Keratinocyte (primary cell): ENCODE results near the gene SUSD3. TPM values are rescaled to one million over a fixed set of nuclear protein-coding genes. Genes with fewer than 3 reads are reported as not detected.

Source experiments
- DNase-seq: peaks from one replicate; pipeline ENCODE4 v3.0.0-alpha.2; 2011; ENCODE audit warnings: low read depth, missing footprints, low spot score
- FAIRE-seq: peaks from 2 replicates; lab custom pipeline; 2011; peaks lifted over from hg19 to GRCh38; lab: Jason Lieb, UNC
- H2AFZ ChIP-seq: 2 replicates; pipeline ENCODE4 v1.6.0; 2012; ENCODE audit warnings: low read length, control low read depth, inconsistent platforms; ENCODE audit not compliant: control insufficient read depth
- H3K27ac ChIP-seq: 2 replicates; pipeline ENCODE4 v1.5.1; 2011; ENCODE audit warnings: low read length; ENCODE audit not compliant: control insufficient read depth, insufficient read depth
- H3K27me3 ChIP-seq: 3 replicates; pipeline ENCODE4 v1.6.0; 2011; ENCODE audit warnings: low read length; ENCODE audit not compliant: control insufficient read depth, insufficient read depth; ENCODE audit errors: extremely low read depth
- H3K36me3 ChIP-seq, 2 experiments: 2 replicates in 1 of 2; 3 replicates in 1 of 2; pipeline ENCODE4 v1.5.1; 2011; ENCODE audit warnings: low read length in 2 of 2, mild to moderate bottlenecking in 1 of 2; ENCODE audit not compliant: control insufficient read depth in 2 of 2, insufficient read depth in 2 of 2; ENCODE audit errors: extremely low read depth in 1 of 2
- H3K4me1 ChIP-seq: 3 replicates; pipeline ENCODE4 v1.5.1; 2011; ENCODE audit warnings: low read length; ENCODE audit not compliant: control insufficient read depth, insufficient read depth; ENCODE audit errors: extremely low read depth
- H3K4me2 ChIP-seq: 3 replicates; pipeline ENCODE4 v1.6.0; 2011; ENCODE audit warnings: low read depth, low read length; ENCODE audit not compliant: control insufficient read depth, insufficient read depth; ENCODE audit errors: extremely low read depth
- H3K4me3 ChIP-seq, 3 experiments: fragments of 200-600 bp in 1 of 3; sonication (generic) in 1 of 3; 2 replicates in 2 of 3; 3 replicates in 1 of 3; pipeline ENCODE4 v1.5.1; 2011 to 2016; ENCODE audit warnings: low read length in 3 of 3, mild to moderate bottlenecking in 3 of 3, control low read depth in 2 of 3, inconsistent platforms in 1 of 3, low read depth in 1 of 3, mixed read lengths in 1 of 3, mixed run types in 1 of 3, moderate library complexity in 1 of 3; ENCODE audit not compliant: control insufficient read depth in 2 of 3, insufficient read depth in 2 of 3; ENCODE audit errors: extremely low read depth in 1 of 3
- H3K79me2 ChIP-seq: 2 replicates; pipeline ENCODE4 v1.6.0; 2012; ENCODE audit warnings: low read length; ENCODE audit not compliant: control insufficient read depth, insufficient read depth
- H3K9ac ChIP-seq: 3 replicates; pipeline ENCODE4 v1.6.0; 2011; ENCODE audit warnings: low read length; ENCODE audit not compliant: control insufficient read depth, insufficient read depth; ENCODE audit errors: extremely low read depth
- H3K9me1 ChIP-seq: 3 replicates; pipeline ENCODE4 v1.6.0; 2011; ENCODE audit warnings: low read length; ENCODE audit not compliant: control insufficient read depth, insufficient read depth; ENCODE audit errors: extremely low read depth
- H3K9me3 ChIP-seq: 2 replicates; pipeline ENCODE4 v1.5.1; 2012; ENCODE audit warnings: low read depth, low read length; ENCODE audit not compliant: control insufficient read depth
- H4K20me1 ChIP-seq: 3 replicates; pipeline ENCODE4 v1.6.0; 2011; ENCODE audit warnings: low read length; ENCODE audit not compliant: control insufficient read depth, insufficient read depth; ENCODE audit errors: extremely low read depth
- CTCF ChIP-seq, 3 experiments: IDR thresholded peaks in 1 of 3; conservative IDR thresholded peaks in 1 of 3; optimal IDR thresholded peaks in 1 of 3; 2 replicates in 2 of 3; 3 replicates in 1 of 3; pipeline versions ENCODE3 to v1.5.1; 2011; ENCODE audit warnings: low read length in 3 of 3, mild to moderate bottlenecking in 3 of 3, moderate library complexity in 2 of 3, control low read depth in 1 of 3, inconsistent platforms in 1 of 3; ENCODE audit not compliant: insufficient read depth in 2 of 3; ENCODE audit errors: extremely low read depth in 1 of 3
- EZH2 ChIP-seq: IDR thresholded peaks from one replicate; pipeline ENCODE4 v1.6.1; 2012; ENCODE audit warnings: inconsistent platforms, mild to moderate bottlenecking, low read length, moderate library complexity
- dilution Hi-C: fragments of 300-500 bp; cut with MboI; formaldehyde crosslinking; loops from one replicate; pipeline ENCODE4 v1.7.0; 2020; ENCODE audit warnings: low sequenced_read_pairs; ENCODE audit not compliant: extremely low pct_ligation_motif_present
- polyA plus RNA-seq, 5 experiments: library from polyadenylated mRNA; depleted of rRNA in 3 of 5; stranded (reverse) in 3 of 5; stranded (forward) in 1 of 5; unstranded in 1 of 5; fragments of >200 nt; gene quantifications; 1 replicate in 1 of 5; 2 replicates in 3 of 5; 3 replicates in 1 of 5; pipeline versions ENCODE4 v1.2.1 to v1.2.3, GENCODE V29; 2011 to 2012; ENCODE audit warnings: missing spikeins in 2 of 5, low read depth in 1 of 5, low replicate concordance in 1 of 5

Gene SUSD3
- polyA plus RNA-seq, 1 donor (not counting 4 experiments of a cell fraction or from before 2014, with no cell fraction given): 0.20 TPM

GRCh38 chr9:93037476-93037971 is 21.0 kb upstream of the SUSD3 start:
- Histone ChIP-seq H3K4me1 (no peaks in the 10 kb centered on the region), H3K36me3 (no peaks in the 10 kb centered on the region), H3K27ac (no peak overlapping the region), H3K79me2 (no peaks in the 10 kb centered on the region), H2AFZ (no peak overlapping the region), H3K9me3 (no peaks in the 10 kb centered on the region), H3K9me1 (no peaks in the 10 kb centered on the region), H3K4me2 (no peak overlapping the region), H4K20me1 (no peaks in the 10 kb centered on the region), H3K27me3 (peaks cover 9% of the 10 kb centered on the region), H3K4me3 (no peak overlapping the region), H3K9ac (no peak overlapping the region)
- TF ChIP-seq EZH2 (no peak), CTCF (optimal IDR thresholded peaks at IDR 0.05 in 1 of 3, IDR thresholded peaks at IDR 0.05 in 1 of 3, conservative IDR thresholded peaks at IDR 0.05 in 1 of 3; ENCODE audit: extremely low read depth in 1 of 3, insufficient read depth in 2 of 3, low read length in 3 of 3) (no peak)
- dilution Hi-C loops: no loop called here
- DNase-seq (no peak), FAIRE-seq (no peak)

GRCh38 chr9:93038918-93039317 is 19.6 kb upstream of the SUSD3 start:
- no peak overlapping the region for H3K4me2 ChIP-seq
- no peak overlapping the region for H3K27ac ChIP-seq
- no peak for DNase-seq
- H3K79me2 ChIP-seq: no peaks in the 10 kb centered on the region
- FAIRE-seq: no peak
- no peaks in the 10 kb centered on the region for H3K36me3 ChIP-seq
- no peaks in the 10 kb centered on the region for H3K9me1 ChIP-seq
- H4K20me1 ChIP-seq: no peaks in the 10 kb centered on the region
- no peaks in the 10 kb centered on the region for H3K4me1 ChIP-seq
- H2AFZ ChIP-seq: no peak overlapping the region
- H3K4me3 ChIP-seq: no peak overlapping the region
- no peak overlapping the region for H3K9ac ChIP-seq
- H3K9me3 ChIP-seq: no peaks in the 10 kb centered on the region
- no peaks in the 10 kb centered on the region for H3K27me3 ChIP-seq
- dilution Hi-C loops: no loop called here
- no peak for TF ChIP-seq CTCF (optimal IDR thresholded peaks at IDR 0.05 in 1 of 3, IDR thresholded peaks at IDR 0.05 in 1 of 3, conservative IDR thresholded peaks at IDR 0.05 in 1 of 3; ENCODE audit: extremely low read depth in 1 of 3, insufficient read depth in 2 of 3, low read length in 3 of 3)
- no peak for TF ChIP-seq EZH2
